ENCODE data around the gene TRPV3.
"Not testable (repeated sequence)": the region's sequence is repeated elsewhere in the genome, so short reads cannot be mapped to it uniquely, and the experiment has no call there.

Gene TRPV3

GRCh38 chr17:3557768-3558583 lies at the start of gene TRPV3:
TRPV3 (minus strand) TSS chr17:3557812; CDS start chr17:3554850, 2,962 bp downstream.
- DNase-seq (ENCODE audit: low read depth in 2 of 3, low spot score in 2 of 3): peak in 2 of 3 experiments; percentile 24 to 38

GRCh38 chr17:3603870-3604259 lies 46.3 kb upstream of the TRPV3 start:
- DNase-seq (ENCODE audit: low read depth in 2 of 3, low spot score in 2 of 3): no peak

- DNase-seq (ENCODE audit: low read depth in 2 of 3, low spot score in 2 of 3): no peak
Observed at GRCh38 chr17:3603119-3603869, 45.7 kb upstream of the TRPV3 start.

- DNase-seq (ENCODE audit: low read depth in 2 of 3, low spot score in 2 of 3): no peak
Observed at GRCh38 chr17:3602499-3602898, 44.9 kb upstream of the TRPV3 start.

GRCh38 chr17:3600529-3601205 lies 43.1 kb upstream of the TRPV3 start:
- no peak for DNase-seq (ENCODE audit: low read depth in 2 of 3, low spot score in 2 of 3)

GRCh38 chr17:3598078-3598477 lies 40.5 kb upstream of the TRPV3 start:
- no peak for DNase-seq (ENCODE audit: low read depth in 2 of 3, low spot score in 2 of 3)

- no peak for DNase-seq (ENCODE audit: low read depth in 2 of 3, low spot score in 2 of 3)
Observed at GRCh38 chr17:3596804-3597464, 39.3 kb upstream of the TRPV3 start.

GRCh38 chr17:3594976-3595375 lies 37.4 kb upstream of the TRPV3 start:
- DNase-seq (ENCODE audit: low read depth in 2 of 3, low spot score in 2 of 3): no peak

GRCh38 chr17:3594051-3594800 lies 36.6 kb upstream of the TRPV3 start:
- no peak for DNase-seq (ENCODE audit: low read depth in 2 of 3, low spot score in 2 of 3)

GRCh38 chr17:3593384-3593783 lies 35.8 kb upstream of the TRPV3 start:
- no peak for DNase-seq (ENCODE audit: low read depth in 2 of 3, low spot score in 2 of 3)

- DNase-seq (ENCODE audit: low read depth in 2 of 3, low spot score in 2 of 3): no peak
Observed at GRCh38 chr17:3592216-3592860, 34.7 kb upstream of the TRPV3 start.

GRCh38 chr17:3590768-3591167 lies 33.2 kb upstream of the TRPV3 start:
- no peak for DNase-seq (ENCODE audit: low read depth in 2 of 3, low spot score in 2 of 3)

- DNase-seq (ENCODE audit: low read depth in 2 of 3, low spot score in 2 of 3): no peak
Observed at GRCh38 chr17:3590231-3590630, 32.6 kb upstream of the TRPV3 start.

GRCh38 chr17:3589784-3590183 lies 32.2 kb upstream of the TRPV3 start:
- DNase-seq (ENCODE audit: low read depth in 2 of 3, low spot score in 2 of 3): no peak

- no peak for DNase-seq (ENCODE audit: low read depth in 2 of 3, low spot score in 2 of 3)
Observed at GRCh38 chr17:3585826-3586225, 28.2 kb upstream of the TRPV3 start.

- DNase-seq (ENCODE audit: low read depth in 2 of 3, low spot score in 2 of 3): no peak
Observed at GRCh38 chr17:3583456-3583855, 25.8 kb upstream of the TRPV3 start.

GRCh38 chr17:3582915-3583314 lies 25.3 kb upstream of the TRPV3 start:
- no peak for DNase-seq (ENCODE audit: low read depth in 2 of 3, low spot score in 2 of 3)

- DNase-seq (ENCODE audit: low read depth in 2 of 3, low spot score in 2 of 3): not testable (repeated sequence)
Observed at GRCh38 chr17:3578667-3579066, 21.1 kb upstream of the TRPV3 start.

GRCh38 chr17:3576970-3577369 lies 19.4 kb upstream of the TRPV3 start:
- no peak for DNase-seq (ENCODE audit: low read depth in 2 of 3, low spot score in 2 of 3)

GRCh38 chr17:3575511-3575910 lies 17.9 kb upstream of the TRPV3 start:
- DNase-seq (ENCODE audit: low read depth in 2 of 3, low spot score in 2 of 3): no peak

All from activated CD8-positive, alpha-beta memory T cell treated with anti-CD3 and anti-CD28 coated beads for 48 hours (primary cell).